HEK293 (cell line): ENCODE measurements around the gene MKNK2.

Source experiments
- FEZF1 ChIP-seq: fragments of 450-650 bp; formaldehyde crosslinking; IDR thresholded peaks from 2 replicates; pipeline ENCODE4 v1.5.1; 2016; ENCODE audit warnings: missing biosample characterization, missing genetic modification characterization
- OVOL3 ChIP-seq: fragments of 450-650 bp; formaldehyde crosslinking; IDR thresholded peaks from 2 replicates; pipeline ENCODE4 v1.5.1; 2016; ENCODE audit warnings: missing biosample characterization, missing genetic modification characterization
- TCF7L2 ChIP-seq: IDR thresholded peaks from 2 replicates; pipeline ENCODE4 v1.6.1; 2011; ENCODE audit warnings: low read depth, mild to moderate bottlenecking, inconsistent platforms, low read length, moderate library complexity, borderline replicate concordance
- YY2 ChIP-seq: fragments of 450-650 bp; formaldehyde crosslinking; IDR thresholded peaks from 2 replicates; pipeline ENCODE4 v1.5.1; 2016; ENCODE audit warnings: missing biosample characterization, missing genetic modification characterization
- ZBTB17 ChIP-seq: fragments of 450-650 bp; formaldehyde crosslinking; IDR thresholded peaks from 2 replicates; pipeline ENCODE4 v1.5.1; 2016; ENCODE audit warnings: missing biosample characterization, missing genetic modification characterization
- ZNF114 ChIP-seq: fragments of 450-650 bp; formaldehyde crosslinking; IDR thresholded peaks from 2 replicates; pipeline ENCODE4 v1.5.0; 2017; ENCODE audit warnings: missing biosample characterization, missing genetic modification characterization
- ZNF148 ChIP-seq: fragments of 450-650 bp; formaldehyde crosslinking; IDR thresholded peaks from 2 replicates; pipeline ENCODE4 v1.5.0; 2017; ENCODE audit warnings: missing biosample characterization, missing genetic modification characterization, borderline replicate concordance
- ZNF169 ChIP-seq: fragments of 450-650 bp; formaldehyde crosslinking; IDR thresholded peaks from 2 replicates; pipeline ENCODE4 v1.5.1; 2016; ENCODE audit warnings: missing biosample characterization, missing genetic modification characterization
- ZNF214 ChIP-seq: fragments of 450-650 bp; formaldehyde crosslinking; IDR thresholded peaks from 2 replicates; pipeline ENCODE4 v1.5.1; 2017; ENCODE audit warnings: missing biosample characterization, mild to moderate bottlenecking, missing genetic modification characterization, borderline replicate concordance
- ZNF24 ChIP-seq: fragments of 450-650 bp; formaldehyde crosslinking; IDR thresholded peaks from 2 replicates; pipeline ENCODE4 v1.5.1; 2016; ENCODE audit warnings: missing biosample characterization, missing genetic modification characterization
- ZNF311 ChIP-seq: fragments of 450-650 bp; formaldehyde crosslinking; IDR thresholded peaks from 2 replicates; pipeline ENCODE4 v1.5.1; 2017; ENCODE audit warnings: missing biosample characterization, missing genetic modification characterization, borderline replicate concordance
- ZNF335 ChIP-seq: fragments of 450-650 bp; formaldehyde crosslinking; conservative IDR thresholded peaks from 2 replicates; pipeline ENCODE4 v1.5.1; 2016; ENCODE audit warnings: missing biosample characterization, missing genetic modification characterization
- ZNF354C ChIP-seq: fragments of 450-650 bp; formaldehyde crosslinking; IDR thresholded peaks from 2 replicates; pipeline ENCODE4 v1.5.1; 2016; ENCODE audit warnings: missing biosample characterization, missing genetic modification characterization, low read depth, borderline replicate concordance
- ZNF449 ChIP-seq: fragments of 450-650 bp; formaldehyde crosslinking; IDR thresholded peaks from 2 replicates; pipeline ENCODE4 v1.5.1; 2017; ENCODE audit warnings: missing biosample characterization, mild to moderate bottlenecking, missing genetic modification characterization, moderate library complexity
- ZNF521 ChIP-seq: fragments of 450-650 bp; formaldehyde crosslinking; IDR thresholded peaks from 2 replicates; pipeline ENCODE4 v1.5.1; 2017; ENCODE audit warnings: missing biosample characterization, mild to moderate bottlenecking, missing genetic modification characterization
- ZNF777 ChIP-seq: fragments of 450-650 bp; formaldehyde crosslinking; IDR thresholded peaks from 2 replicates; pipeline ENCODE4 v1.5.1; 2017; ENCODE audit warnings: missing biosample characterization, missing genetic modification characterization, borderline replicate concordance
- ZNF792 ChIP-seq: fragments of 450-650 bp; formaldehyde crosslinking; IDR thresholded peaks from 2 replicates; pipeline ENCODE4 v1.5.1; 2016; ENCODE audit warnings: missing biosample characterization, missing genetic modification characterization
- TF ChIP-seq, protein P1 (sequence below): fragments of 450-650 bp; formaldehyde crosslinking; IDR thresholded peaks from 2 replicates; pipeline ENCODE4 v1.5.1; 2016; ENCODE audit warnings: missing biosample characterization, missing genetic modification characterization
- TF ChIP-seq, protein P2 (sequence below): fragments of 450-650 bp; formaldehyde crosslinking; IDR thresholded peaks from 2 replicates; pipeline ENCODE4 v1.5.1; 2016; ENCODE audit warnings: missing biosample characterization, missing genetic modification characterization
- TF ChIP-seq, protein P3 (sequence below): fragments of 450-650 bp; formaldehyde crosslinking; optimal IDR thresholded peaks from 2 replicates; pipeline ENCODE3; 2016; ENCODE audit warnings: missing biosample characterization, mild to moderate bottlenecking, missing genetic modification characterization
- TF ChIP-seq, protein P4 (sequence below): fragments of 450-650 bp; formaldehyde crosslinking; IDR thresholded peaks from 2 replicates; pipeline ENCODE4 v1.5.1; 2016; ENCODE audit warnings: missing biosample characterization, missing genetic modification characterization, borderline replicate concordance
- TF ChIP-seq, protein P5 (sequence below): fragments of 450-650 bp; formaldehyde crosslinking; IDR thresholded peaks from 2 replicates; pipeline ENCODE4 v1.5.1; 2016; ENCODE audit warnings: missing biosample characterization, missing genetic modification characterization

MKNK2 gene

DNA sequence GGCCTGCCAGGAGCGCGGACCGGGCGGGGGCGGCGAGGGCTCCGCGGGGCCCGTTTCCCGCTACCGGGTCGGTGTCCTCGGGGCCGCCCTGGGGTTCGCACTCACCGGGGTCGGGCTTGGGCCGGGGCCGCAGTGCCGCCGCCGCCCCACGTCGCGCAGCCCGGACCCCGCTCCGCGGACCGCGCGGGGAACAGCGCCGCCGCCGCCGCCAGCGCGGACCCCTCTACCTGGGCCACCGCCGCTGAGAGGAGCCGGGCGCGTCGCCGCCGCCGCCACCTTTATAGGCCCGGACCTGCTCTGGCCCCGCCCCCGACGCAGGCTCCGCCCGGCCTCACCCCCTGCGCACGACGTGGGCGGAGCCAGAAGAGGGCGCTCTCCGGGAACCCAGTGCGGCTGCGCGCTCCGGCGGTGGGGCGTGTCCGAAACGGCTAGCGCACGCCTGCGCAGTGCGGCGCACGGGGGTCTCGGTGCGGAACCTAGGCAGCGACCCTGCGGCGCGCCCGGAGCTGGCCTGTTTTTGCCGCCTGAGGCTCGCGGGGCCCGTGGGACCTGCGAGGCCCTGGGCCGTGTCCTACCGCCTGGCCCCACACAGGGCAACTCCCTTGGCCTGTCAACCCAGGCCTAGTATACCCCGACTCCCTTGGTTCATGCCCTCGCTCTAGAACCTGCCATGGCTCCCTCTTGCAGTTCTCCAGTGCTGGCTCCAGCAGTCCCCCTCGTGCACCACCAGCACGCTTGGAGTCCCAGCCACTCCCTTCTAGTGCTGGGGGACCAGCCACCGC is at the start of gene MKNK2 (continued):
- TF ChIP-seq ZNF148 (no peak), ZNF24 (tag by site-specific recombination) (peak; percentile 77), ZNF214 (tag by site-specific recombination) (no peak), ZNF777 (tag by site-specific recombination) (no peak; the same call in 1 of the 2 replicates), ZNF169 (tag by site-specific recombination) (no peak), ZNF311 (tag by site-specific recombination) (no peak), FEZF1 (tag by site-specific recombination) (no peak), ZNF449 (tag by site-specific recombination) (no peak), ZNF335 (peak; percentile 87), ZNF114 (tag by site-specific recombination) (no peak), YY2 (tag by site-specific recombination) (peak; percentile 34; the same call in 1 of the 2 replicates), ZNF792 (tag by site-specific recombination) (0 out of 2 replicates have a peak, but pooled peaks have one; percentile 20), ZNF521 (no peak), TCF7L2 (no peak), ZBTB17 (tag by site-specific recombination) (no peak), OVOL3 (tag by site-specific recombination) (0 out of 2 replicates have a peak, but pooled peaks have one; percentile 26), ZNF354C (tag by site-specific recombination) (no peak)
- TF ChIP-seq, protein P1, sequence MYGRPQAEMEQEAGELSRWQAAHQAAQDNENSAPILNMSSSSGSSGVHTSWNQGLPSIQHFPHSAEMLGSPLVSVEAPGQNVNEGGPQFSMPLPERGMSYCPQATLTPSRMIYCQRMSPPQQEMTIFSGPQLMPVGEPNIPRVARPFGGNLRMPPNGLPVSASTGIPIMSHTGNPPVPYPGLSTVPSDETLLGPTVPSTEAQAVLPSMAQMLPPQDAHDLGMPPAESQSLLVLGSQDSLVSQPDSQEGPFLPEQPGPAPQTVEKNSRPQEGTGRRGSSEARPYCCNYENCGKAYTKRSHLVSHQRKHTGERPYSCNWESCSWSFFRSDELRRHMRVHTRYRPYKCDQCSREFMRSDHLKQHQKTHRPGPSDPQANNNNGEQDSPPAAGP (tag by site-specific recombination): no peak; the same call in 1 of the 2 replicates
- TF ChIP-seq, protein P2, sequence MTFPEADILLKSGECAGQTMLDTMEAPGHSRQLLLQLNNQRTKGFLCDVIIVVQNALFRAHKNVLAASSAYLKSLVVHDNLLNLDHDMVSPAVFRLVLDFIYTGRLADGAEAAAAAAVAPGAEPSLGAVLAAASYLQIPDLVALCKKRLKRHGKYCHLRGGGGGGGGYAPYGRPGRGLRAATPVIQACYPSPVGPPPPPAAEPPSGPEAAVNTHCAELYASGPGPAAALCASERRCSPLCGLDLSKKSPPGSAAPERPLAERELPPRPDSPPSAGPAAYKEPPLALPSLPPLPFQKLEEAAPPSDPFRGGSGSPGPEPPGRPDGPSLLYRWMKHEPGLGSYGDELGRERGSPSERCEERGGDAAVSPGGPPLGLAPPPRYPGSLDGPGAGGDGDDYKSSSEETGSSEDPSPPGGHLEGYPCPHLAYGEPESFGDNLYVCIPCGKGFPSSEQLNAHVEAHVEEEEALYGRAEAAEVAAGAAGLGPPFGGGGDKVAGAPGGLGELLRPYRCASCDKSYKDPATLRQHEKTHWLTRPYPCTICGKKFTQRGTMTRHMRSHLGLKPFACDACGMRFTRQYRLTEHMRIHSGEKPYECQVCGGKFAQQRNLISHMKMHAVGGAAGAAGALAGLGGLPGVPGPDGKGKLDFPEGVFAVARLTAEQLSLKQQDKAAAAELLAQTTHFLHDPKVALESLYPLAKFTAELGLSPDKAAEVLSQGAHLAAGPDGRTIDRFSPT: no peak
- TF ChIP-seq, protein P3, sequence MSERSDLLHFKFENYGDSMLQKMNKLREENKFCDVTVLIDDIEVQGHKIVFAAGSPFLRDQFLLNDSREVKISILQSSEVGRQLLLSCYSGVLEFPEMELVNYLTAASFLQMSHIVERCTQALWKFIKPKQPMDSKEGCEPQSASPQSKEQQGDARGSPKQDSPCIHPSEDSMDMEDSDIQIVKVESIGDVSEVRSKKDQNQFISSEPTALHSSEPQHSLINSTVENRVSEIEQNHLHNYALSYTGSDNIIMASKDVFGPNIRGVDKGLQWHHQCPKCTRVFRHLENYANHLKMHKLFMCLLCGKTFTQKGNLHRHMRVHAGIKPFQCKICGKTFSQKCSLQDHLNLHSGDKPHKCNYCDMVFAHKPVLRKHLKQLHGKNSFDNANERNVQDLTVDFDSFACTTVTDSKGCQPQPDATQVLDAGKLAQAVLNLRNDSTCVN (tag by site-specific recombination): peak; percentile 71
- TF ChIP-seq, protein P4, sequence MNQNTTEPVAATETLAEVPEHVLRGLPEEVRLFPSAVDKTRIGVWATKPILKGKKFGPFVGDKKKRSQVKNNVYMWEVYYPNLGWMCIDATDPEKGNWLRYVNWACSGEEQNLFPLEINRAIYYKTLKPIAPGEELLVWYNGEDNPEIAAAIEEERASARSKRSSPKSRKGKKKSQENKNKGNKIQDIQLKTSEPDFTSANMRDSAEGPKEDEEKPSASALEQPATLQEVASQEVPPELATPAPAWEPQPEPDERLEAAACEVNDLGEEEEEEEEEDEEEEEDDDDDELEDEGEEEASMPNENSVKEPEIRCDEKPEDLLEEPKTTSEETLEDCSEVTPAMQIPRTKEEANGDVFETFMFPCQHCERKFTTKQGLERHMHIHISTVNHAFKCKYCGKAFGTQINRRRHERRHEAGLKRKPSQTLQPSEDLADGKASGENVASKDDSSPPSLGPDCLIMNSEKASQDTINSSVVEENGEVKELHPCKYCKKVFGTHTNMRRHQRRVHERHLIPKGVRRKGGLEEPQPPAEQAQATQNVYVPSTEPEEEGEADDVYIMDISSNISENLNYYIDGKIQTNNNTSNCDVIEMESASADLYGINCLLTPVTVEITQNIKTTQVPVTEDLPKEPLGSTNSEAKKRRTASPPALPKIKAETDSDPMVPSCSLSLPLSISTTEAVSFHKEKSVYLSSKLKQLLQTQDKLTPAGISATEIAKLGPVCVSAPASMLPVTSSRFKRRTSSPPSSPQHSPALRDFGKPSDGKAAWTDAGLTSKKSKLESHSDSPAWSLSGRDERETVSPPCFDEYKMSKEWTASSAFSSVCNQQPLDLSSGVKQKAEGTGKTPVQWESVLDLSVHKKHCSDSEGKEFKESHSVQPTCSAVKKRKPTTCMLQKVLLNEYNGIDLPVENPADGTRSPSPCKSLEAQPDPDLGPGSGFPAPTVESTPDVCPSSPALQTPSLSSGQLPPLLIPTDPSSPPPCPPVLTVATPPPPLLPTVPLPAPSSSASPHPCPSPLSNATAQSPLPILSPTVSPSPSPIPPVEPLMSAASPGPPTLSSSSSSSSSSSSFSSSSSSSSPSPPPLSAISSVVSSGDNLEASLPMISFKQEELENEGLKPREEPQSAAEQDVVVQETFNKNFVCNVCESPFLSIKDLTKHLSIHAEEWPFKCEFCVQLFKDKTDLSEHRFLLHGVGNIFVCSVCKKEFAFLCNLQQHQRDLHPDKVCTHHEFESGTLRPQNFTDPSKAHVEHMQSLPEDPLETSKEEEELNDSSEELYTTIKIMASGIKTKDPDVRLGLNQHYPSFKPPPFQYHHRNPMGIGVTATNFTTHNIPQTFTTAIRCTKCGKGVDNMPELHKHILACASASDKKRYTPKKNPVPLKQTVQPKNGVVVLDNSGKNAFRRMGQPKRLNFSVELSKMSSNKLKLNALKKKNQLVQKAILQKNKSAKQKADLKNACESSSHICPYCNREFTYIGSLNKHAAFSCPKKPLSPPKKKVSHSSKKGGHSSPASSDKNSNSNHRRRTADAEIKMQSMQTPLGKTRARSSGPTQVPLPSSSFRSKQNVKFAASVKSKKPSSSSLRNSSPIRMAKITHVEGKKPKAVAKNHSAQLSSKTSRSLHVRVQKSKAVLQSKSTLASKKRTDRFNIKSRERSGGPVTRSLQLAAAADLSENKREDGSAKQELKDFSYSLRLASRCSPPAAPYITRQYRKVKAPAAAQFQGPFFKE (tag by site-specific recombination): no peak
- TF ChIP-seq, protein P5, sequence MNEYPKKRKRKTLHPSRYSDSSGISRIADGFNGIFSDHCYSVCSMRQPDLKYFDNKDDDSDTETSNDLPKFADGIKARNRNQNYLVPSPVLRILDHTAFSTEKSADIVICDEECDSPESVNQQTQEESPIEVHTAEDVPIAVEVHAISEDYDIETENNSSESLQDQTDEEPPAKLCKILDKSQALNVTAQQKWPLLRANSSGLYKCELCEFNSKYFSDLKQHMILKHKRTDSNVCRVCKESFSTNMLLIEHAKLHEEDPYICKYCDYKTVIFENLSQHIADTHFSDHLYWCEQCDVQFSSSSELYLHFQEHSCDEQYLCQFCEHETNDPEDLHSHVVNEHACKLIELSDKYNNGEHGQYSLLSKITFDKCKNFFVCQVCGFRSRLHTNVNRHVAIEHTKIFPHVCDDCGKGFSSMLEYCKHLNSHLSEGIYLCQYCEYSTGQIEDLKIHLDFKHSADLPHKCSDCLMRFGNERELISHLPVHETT (tag by site-specific recombination): peak; percentile 66
